ENCODE data around the gene PSMD8. TPM values are rescaled to one million over a fixed set of nuclear protein-coding genes. Genes with fewer than 3 reads are reported as not detected.

PSMD8 gene
- 100 to 1,000 TPM in 3 of 7 donors, 10 to 100 TPM in 4; 80.1 to 144 (median 85.1) TPM for total RNA-seq
- polyA plus RNA-seq = 10 to 100 TPM; 39.0 to 68.1 (median 64.2) TPM
- long read RNA-seq, donor 1, transcript PSMD8-208 (6 exons, 771 nt) = minor isoform, 9 of 141 reads
- long read RNA-seq, donor 1, transcript PSMD8-201 (7 exons, 1,553 nt) = major isoform, 103 of 141 reads
- long read RNA-seq, donor 1, partial matches to known transcripts = 29 of 141 reads
- long read RNA-seq, donor 1, other reads (novel, unspliced or antisense) = 0 of 141 reads
- long read RNA-seq, donor 2, transcript PSMD8-208 (6 exons, 771 nt) = minor isoform, 5 of 93 reads
- long read RNA-seq, donor 2, transcript PSMD8-201 (7 exons, 1,553 nt) = major isoform, 63 of 93 reads
- long read RNA-seq, donor 2, partial matches to known transcripts = 24 of 93 reads
- long read RNA-seq, donor 2, other reads (novel, unspliced or antisense) = 0 of 93 reads

DNA sequence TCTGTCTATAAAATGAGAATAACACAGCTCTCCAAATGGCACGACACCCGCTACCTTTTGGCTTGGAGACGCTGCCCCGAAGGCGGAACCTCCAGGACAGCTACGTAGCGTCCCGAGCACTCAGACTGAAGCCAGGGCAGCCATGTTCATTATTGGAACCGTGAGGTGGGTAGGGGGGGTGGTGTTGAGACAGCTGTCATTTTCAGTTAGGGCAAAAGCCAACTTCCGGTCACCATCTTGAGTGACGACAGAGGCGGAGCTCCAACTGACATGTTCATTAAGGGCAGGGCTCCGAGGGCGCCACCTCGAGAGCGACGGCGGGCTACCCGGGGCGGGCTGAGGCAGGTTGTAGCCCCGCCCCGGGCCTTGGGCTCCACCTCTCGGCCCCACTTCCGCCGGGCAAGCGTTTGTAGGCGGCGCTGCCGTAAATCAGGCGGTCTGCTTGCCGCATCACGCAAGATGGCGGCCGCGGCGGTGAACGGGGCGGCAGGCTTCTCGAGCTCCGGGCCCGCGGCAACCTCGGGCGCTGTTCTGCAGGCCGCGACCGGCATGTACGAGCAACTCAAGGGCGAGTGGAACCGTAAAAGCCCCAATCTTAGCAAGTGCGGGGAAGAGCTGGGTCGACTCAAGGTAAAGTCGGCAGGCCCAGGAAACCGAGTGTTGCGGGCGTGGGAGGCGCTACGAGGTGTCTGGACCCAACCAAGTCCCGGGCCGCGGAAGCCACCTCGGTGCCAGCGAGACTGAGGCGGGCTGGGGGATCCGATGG lies at the start of gene PSMD8:
Gene PSMD8, plus strand, starts transcription at position 240 of the 766 bp plus-strand sequence. Its CDS starts 31 bp downstream, at position 271.
- Histone ChIP-seq H3K4me3 (peak within 1 kb of the TSS; percentile 72 to 92 (median 87)), H3K27me3 (replicated peaks in 1 of 7) (no peaks in the 10 kb centered on the region), H3K9me3 (no peaks in the 10 kb centered on the region), H3K36me3 (peaks cover 0 to 36% (median 22%) of the 10 kb centered on the region in 6 donors), H3K4me1 (peaks cover 12 to 40% (median 26%) of the 10 kb centered on the region in 6 donors), H3K27ac (peak within 1 kb of the TSS; percentile 88 to 97 (median 92))
- TF ChIP-seq POLR2A (IDR thresholded peaks at IDR 0.05) = peak; percentile 78 to 84 (median 83)
- TF ChIP-seq, protein P1, sequence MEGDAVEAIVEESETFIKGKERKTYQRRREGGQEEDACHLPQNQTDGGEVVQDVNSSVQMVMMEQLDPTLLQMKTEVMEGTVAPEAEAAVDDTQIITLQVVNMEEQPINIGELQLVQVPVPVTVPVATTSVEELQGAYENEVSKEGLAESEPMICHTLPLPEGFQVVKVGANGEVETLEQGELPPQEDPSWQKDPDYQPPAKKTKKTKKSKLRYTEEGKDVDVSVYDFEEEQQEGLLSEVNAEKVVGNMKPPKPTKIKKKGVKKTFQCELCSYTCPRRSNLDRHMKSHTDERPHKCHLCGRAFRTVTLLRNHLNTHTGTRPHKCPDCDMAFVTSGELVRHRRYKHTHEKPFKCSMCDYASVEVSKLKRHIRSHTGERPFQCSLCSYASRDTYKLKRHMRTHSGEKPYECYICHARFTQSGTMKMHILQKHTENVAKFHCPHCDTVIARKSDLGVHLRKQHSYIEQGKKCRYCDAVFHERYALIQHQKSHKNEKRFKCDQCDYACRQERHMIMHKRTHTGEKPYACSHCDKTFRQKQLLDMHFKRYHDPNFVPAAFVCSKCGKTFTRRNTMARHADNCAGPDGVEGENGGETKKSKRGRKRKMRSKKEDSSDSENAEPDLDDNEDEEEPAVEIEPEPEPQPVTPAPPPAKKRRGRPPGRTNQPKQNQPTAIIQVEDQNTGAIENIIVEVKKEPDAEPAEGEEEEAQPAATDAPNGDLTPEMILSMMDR (IDR thresholded peaks at IDR 0.05 in 8 of 11, conservative IDR thresholded peaks at IDR 0.05 in 3 of 11) = peak in 9 of 11 experiments; percentile 5 to 78 (median 49)
- TF ChIP-seq POLR2AphosphoS5 (IDR thresholded peaks at IDR 0.05) = peak; percentile 97 to 99 (median 97)
- 0% methylated on average over 25 to 65 of the region's 65 CpGs for WGBS, 5 donors
- peak; percentile 100 for DNase-seq
- intact Hi-C loops (cut with DNase I; ENCODE audit: low total_unique reads) = loop anchor here (5.0 kb wide), 1 partner anchor 37 kb away; the partner anchor contains the start of gene CATSPERG

DNA sequence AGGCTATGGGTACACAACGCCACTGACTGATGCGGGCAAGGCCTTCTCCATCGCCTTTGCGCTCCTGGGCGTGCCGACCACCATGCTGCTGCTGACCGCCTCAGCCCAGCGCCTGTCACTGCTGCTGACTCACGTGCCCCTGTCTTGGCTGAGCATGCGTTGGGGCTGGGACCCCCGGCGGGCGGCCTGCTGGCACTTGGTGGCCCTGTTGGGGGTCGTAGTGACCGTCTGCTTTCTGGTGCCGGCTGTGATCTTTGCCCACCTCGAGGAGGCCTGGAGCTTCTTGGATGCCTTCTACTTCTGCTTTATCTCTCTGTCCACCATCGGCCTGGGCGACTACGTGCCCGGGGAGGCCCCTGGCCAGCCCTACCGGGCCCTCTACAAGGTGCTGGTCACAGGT lies 47.8 kb upstream of the PSMD8 start:
- Histone ChIP-seq H3K4me1 (peaks cover 0 to 30% (median 21%) of the 10 kb centered on the region in 6 donors), H3K36me3 (peaks cover 5 to 83% (median 36%) of the 10 kb centered on the region in 6 donors), H3K27ac (no peak overlapping the region), H3K4me3 (no peak overlapping the region), H3K27me3 (replicated peaks in 1 of 7) (no peaks in the 10 kb centered on the region), H3K9me3 (no peaks in the 10 kb centered on the region)
- 94 to 98% (median 95%) methylated on average over 8 to 22 of the region's 22 CpGs for WGBS, 5 donors
- TF ChIP-seq POLR2A (IDR thresholded peaks at IDR 0.05) (no peak), POLR2AphosphoS5 (IDR thresholded peaks at IDR 0.05) (no peak)
- TF ChIP-seq, protein P1 (IDR thresholded peaks at IDR 0.05 in 8 of 11, conservative IDR thresholded peaks at IDR 0.05 in 3 of 11) = no peak
- intact Hi-C loops (cut with DNase I; ENCODE audit: low total_unique reads) = no loop called here
- no peak for DNase-seq

DNA sequence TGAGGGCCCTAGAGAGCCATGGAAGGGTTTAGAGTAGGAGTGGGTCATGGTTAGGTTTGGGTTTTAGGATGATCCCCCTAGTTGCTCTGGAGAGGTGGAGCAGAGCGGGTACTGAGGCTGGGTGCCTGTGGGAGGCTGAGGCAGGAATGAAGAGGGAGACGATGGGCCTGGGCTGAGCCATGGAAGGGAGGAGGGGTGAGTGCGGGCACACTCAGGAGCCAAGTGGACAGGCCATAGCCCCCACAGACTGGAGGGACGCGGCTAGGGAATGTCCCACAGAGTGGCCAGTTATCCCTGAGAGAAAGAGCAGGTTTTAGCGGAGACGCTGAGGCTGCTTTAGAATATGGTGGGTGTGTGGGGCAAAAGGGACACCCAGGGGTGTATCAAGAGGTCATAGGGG lies 44.7 kb upstream of the PSMD8 start:
- H3K4me1 ChIP-seq = peaks cover 0 to under 1% (median 0%) of the 10 kb centered on the region in 6 donors
- H3K27me3 ChIP-seq (replicated peaks in 1 of 7) = no peaks in the 10 kb centered on the region
- WGBS, 5 donors = 93 to 96% (median 95%) methylated on average over 7 of the region's 7 CpGs
- H3K4me3 ChIP-seq = no peak overlapping the region
- intact Hi-C loops (cut with DNase I; ENCODE audit: low total_unique reads) = loop anchor here (5.0 kb wide), 1 partner anchor 87 kb away; no protein-coding TSS in a partner anchor
- H3K27ac ChIP-seq = no peak overlapping the region
- TF ChIP-seq POLR2AphosphoS5 (IDR thresholded peaks at IDR 0.05) = peak in 1 of 3 donors; percentile 48
- TF ChIP-seq, protein P1 (IDR thresholded peaks at IDR 0.05 in 8 of 11, conservative IDR thresholded peaks at IDR 0.05 in 3 of 11) = no peak
- H3K36me3 ChIP-seq = peaks cover 5 to 62% (median 34%) of the 10 kb centered on the region in 6 donors
- DNase-seq = no peak
- no peaks in the 10 kb centered on the region for H3K9me3 ChIP-seq

All from spleen (tissue), 13 donors.